ENCODE results near the gene LTA. TPM values are rescaled to one million over a fixed set of nuclear protein-coding genes. Genes with fewer than 3 reads are reported as not detected.
A peak's percentile ranks its signal among the peaks of the same experiment; 100 is the strongest.

The LTA gene
- polyA plus RNA-seq, 2 donors = 0.10 to 0.14 TPM

DNA sequence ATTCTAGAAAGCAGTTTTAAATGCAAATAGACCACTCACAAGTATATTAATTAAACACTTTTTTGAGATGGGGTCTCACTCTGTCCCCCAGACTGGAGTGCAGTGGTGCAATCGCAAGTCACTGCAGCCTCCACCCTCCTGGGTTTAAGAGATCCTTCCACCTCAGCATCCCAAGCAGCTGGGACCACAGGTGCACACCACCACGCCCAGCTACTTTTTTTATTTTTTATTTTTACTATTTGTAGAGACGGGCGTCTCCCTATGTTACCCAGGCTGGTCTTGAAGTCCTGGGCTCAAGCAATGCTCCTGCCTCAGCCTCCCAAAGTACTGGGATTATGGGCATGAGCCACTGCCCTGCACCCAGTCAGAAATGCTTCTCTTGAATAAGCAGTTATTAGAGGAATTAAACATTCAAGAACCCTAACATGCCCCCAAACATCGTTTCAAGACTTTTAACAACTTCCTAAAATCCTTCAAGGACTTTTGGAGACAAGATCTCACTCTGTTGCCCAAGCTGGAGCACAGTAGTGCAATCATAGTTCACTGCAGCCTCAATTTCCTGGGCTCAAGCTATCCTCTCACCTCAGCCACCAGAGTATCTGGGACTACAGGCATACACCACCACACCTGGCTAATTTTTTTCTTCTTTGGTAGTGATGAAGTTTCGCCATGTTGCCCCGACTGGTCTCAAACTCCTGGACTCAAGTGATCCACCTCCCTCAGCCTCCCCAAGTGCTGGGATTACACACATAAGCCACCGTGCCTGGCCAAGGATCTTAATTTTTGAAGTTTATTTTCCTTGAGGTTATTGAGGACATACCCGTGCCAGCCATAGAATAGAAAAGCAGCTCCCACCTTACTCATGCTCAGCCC lies 40.1 kb upstream of the LTA start:
- no peaks in the 10 kb centered on the region for H3K9me3 ChIP-seq (ENCODE audit: control insufficient read depth in 2 of 2, insufficient read depth in 1 of 2, low read depth in 1 of 2, low read length in 1 of 2)
- WGBS, 2 donors = 69 to 75% methylated on average over 9 of the region's 9 CpGs
- peaks cover 9 to 41% of the 10 kb centered on the region in 2 donors for H3K36me3 ChIP-seq (ENCODE audit: control insufficient read depth in 2 of 2, insufficient read depth in 2 of 2, low read length in 1 of 2)
- H3K4me3 ChIP-seq (ENCODE audit: low read depth in 1 of 2, low read length in 2 of 2) = no peak overlapping the region
- H3K27ac ChIP-seq (ENCODE audit: low read depth in 2 of 2, low read length in 1 of 2) = no peak overlapping the region
- no peaks in the 10 kb centered on the region for H3K4me1 ChIP-seq (ENCODE audit: control insufficient read depth in 2 of 2, insufficient read depth in 2 of 2, low read length in 1 of 2)
- no peaks in the 10 kb centered on the region for H3K27me3 ChIP-seq (ENCODE audit: control insufficient read depth in 1 of 2, insufficient read depth in 2 of 2, low read length in 2 of 2)

DNA sequence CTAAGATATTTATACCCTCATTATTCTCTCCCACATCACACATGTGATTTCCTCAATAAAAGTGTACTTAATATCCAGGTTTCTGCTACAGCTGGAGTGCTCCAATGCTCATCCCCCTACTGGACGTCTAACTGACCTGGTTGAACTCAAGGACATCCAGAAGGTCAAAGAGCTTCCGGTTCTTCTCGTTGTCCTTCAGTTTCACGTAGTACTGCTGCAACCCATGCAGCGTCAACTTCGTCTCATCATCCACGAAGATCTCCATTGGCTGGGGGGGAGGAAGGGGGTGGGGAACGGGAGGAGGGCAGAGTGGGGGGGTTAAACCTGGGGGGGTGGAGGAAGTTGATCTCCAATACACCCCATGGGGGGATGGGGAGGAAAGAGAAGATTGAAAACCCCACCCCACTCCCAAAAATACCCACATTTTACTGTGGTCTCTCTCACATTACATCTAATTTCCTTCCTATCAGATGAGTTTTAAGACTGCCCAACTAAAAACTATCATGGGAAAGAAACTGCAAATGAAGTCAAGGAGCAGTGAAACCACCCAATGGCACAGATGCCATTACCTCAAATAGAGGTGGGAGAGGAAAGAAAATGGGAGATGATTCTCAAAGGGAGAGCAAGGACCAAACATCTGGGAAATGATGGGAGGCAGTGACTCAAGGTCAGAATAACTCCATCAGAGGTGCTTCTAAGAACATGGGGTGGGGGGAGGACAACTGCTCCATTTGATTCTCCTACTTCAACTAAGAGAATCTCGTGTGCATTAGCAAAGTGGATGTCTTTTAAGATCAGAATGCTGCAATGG lies 39.2 kb upstream of the LTA start:
- Histone ChIP-seq H3K27me3 (ENCODE audit: control insufficient read depth in 1 of 2, insufficient read depth in 2 of 2, low read length in 2 of 2) (no peaks in the 10 kb centered on the region), H3K4me1 (ENCODE audit: control insufficient read depth in 2 of 2, insufficient read depth in 2 of 2, low read length in 1 of 2) (no peaks in the 10 kb centered on the region), H3K4me3 (ENCODE audit: low read depth in 1 of 2, low read length in 2 of 2) (no peak overlapping the region), H3K27ac (ENCODE audit: low read depth in 2 of 2, low read length in 1 of 2) (no peak overlapping the region), H3K36me3 (ENCODE audit: control insufficient read depth in 2 of 2, insufficient read depth in 2 of 2, low read length in 1 of 2) (peaks cover 9 to 41% of the 10 kb centered on the region in 2 donors), H3K9me3 (ENCODE audit: control insufficient read depth in 2 of 2, insufficient read depth in 1 of 2, low read depth in 1 of 2, low read length in 1 of 2) (no peaks in the 10 kb centered on the region)
- WGBS, 2 donors = 55 to 62% methylated on average over 9 of the region's 9 CpGs

DNA sequence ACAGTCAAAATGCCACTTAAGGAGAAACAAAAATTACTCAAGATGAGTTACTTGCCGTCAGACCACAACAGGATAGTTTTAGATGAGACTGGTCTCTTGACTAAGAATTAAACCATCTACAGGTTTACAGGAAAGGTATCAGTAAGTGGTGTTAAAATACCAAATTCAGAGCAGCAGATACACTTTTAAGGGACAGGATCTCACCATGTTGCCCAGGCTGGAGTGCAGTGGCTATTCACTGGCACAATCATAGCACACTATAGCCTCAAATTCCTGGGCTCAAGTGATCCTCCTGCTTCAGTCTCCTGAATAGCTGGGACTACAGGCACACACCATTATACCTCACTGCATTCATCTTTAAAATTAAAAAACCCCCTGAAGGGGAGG lies 38.6 kb upstream of the LTA start:
- whole genome bisulfite sequencing, 2 donors = 79 to 84% methylated on average over 1 of the region's 1 CpG
- Histone ChIP-seq H3K4me3 (ENCODE audit: low read depth in 1 of 2, low read length in 2 of 2) (no peak overlapping the region), H3K36me3 (ENCODE audit: control insufficient read depth in 2 of 2, insufficient read depth in 2 of 2, low read length in 1 of 2) (peaks cover 9 to 45% of the 10 kb centered on the region in 2 donors)

DNA sequence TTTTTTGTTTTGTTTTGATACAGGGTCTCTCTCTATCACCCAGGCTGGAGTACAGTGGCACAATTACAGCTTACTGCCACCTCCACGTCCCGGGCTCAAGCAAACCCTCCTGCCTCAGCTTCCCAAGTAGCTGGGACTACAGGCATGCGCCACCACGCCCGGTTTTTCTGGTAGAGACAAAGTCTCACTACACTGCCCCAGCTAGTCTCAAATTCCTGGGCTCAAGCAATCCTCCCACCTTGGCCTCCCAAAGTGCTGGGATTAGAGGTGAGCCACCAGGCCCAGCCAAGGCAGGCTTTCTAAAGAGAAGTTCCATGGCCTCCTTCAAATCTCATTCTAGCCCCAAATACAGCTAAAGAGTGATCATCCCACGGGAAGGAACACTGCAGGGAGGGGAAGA lies 38.1 kb upstream of the LTA start:
- Histone ChIP-seq H3K36me3 (ENCODE audit: control insufficient read depth in 2 of 2, insufficient read depth in 2 of 2, low read length in 1 of 2) (peaks cover 9 to 47% of the 10 kb centered on the region in 2 donors), H3K4me3 (ENCODE audit: low read depth in 1 of 2, low read length in 2 of 2) (no peak overlapping the region), H3K27me3 (ENCODE audit: control insufficient read depth in 1 of 2, insufficient read depth in 2 of 2, low read length in 2 of 2) (no peaks in the 10 kb centered on the region), H3K9me3 (ENCODE audit: control insufficient read depth in 2 of 2, insufficient read depth in 1 of 2, low read depth in 1 of 2, low read length in 1 of 2) (no peaks in the 10 kb centered on the region), H3K27ac (ENCODE audit: low read depth in 2 of 2, low read length in 1 of 2) (no peak overlapping the region), H3K4me1 (ENCODE audit: control insufficient read depth in 2 of 2, insufficient read depth in 2 of 2, low read length in 1 of 2) (no peaks in the 10 kb centered on the region)
- 88 to 94% methylated on average over 6 of the region's 6 CpGs for WGBS, 2 donors

More for the DNA sequence above, 38.6 kb upstream of the LTA start:
- Histone ChIP-seq H3K4me1 (ENCODE audit: control insufficient read depth in 2 of 2, insufficient read depth in 2 of 2, low read length in 1 of 2) (no peaks in the 10 kb centered on the region), H3K27me3 (ENCODE audit: control insufficient read depth in 1 of 2, insufficient read depth in 2 of 2, low read length in 2 of 2) (no peaks in the 10 kb centered on the region), H3K9me3 (ENCODE audit: control insufficient read depth in 2 of 2, insufficient read depth in 1 of 2, low read depth in 1 of 2, low read length in 1 of 2) (no peaks in the 10 kb centered on the region), H3K27ac (ENCODE audit: low read depth in 2 of 2, low read length in 1 of 2) (no peak overlapping the region)

DNA sequence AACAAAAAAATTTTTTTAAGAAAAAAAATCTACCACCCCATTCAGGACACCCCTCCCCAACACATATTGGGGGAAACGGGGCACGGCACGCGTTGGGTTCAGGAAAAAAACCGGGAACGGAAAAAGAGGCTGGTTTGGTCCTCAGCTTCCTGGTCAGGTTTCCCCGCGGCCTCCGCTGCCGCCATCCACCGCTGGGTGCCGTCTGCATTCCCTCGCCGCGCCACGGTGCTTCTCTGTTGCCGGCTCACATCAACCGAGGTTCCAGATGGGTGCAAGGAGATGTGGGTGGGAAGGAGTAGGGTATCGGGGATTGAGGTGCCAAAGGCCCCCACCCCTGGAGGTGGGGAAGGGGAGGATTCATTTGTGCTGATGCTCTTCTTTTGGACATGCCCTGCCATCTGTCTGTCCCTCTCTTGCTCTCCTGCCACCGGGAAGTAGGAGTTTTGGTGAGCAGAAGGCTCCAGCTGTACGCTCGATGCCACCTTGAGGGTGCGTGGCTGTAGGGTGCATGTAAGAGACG lies 37.5 kb upstream of the LTA start:
- Histone ChIP-seq H3K36me3 (ENCODE audit: control insufficient read depth in 2 of 2, insufficient read depth in 2 of 2, low read length in 1 of 2) (peaks cover 12 to 52% of the 10 kb centered on the region in 2 donors), H3K27me3 (ENCODE audit: control insufficient read depth in 1 of 2, insufficient read depth in 2 of 2, low read length in 2 of 2) (no peaks in the 10 kb centered on the region), H3K4me1 (ENCODE audit: control insufficient read depth in 2 of 2, insufficient read depth in 2 of 2, low read length in 1 of 2) (no peaks in the 10 kb centered on the region), H3K4me3 (ENCODE audit: low read depth in 1 of 2, low read length in 2 of 2) (no peak overlapping the region), H3K27ac (ENCODE audit: low read depth in 2 of 2, low read length in 1 of 2) (no peak overlapping the region), H3K9me3 (ENCODE audit: control insufficient read depth in 2 of 2, insufficient read depth in 1 of 2, low read depth in 1 of 2, low read length in 1 of 2) (no peaks in the 10 kb centered on the region)
- 89 to 92% methylated on average over 24 of the region's 24 CpGs for WGBS, 2 donors

DNA sequence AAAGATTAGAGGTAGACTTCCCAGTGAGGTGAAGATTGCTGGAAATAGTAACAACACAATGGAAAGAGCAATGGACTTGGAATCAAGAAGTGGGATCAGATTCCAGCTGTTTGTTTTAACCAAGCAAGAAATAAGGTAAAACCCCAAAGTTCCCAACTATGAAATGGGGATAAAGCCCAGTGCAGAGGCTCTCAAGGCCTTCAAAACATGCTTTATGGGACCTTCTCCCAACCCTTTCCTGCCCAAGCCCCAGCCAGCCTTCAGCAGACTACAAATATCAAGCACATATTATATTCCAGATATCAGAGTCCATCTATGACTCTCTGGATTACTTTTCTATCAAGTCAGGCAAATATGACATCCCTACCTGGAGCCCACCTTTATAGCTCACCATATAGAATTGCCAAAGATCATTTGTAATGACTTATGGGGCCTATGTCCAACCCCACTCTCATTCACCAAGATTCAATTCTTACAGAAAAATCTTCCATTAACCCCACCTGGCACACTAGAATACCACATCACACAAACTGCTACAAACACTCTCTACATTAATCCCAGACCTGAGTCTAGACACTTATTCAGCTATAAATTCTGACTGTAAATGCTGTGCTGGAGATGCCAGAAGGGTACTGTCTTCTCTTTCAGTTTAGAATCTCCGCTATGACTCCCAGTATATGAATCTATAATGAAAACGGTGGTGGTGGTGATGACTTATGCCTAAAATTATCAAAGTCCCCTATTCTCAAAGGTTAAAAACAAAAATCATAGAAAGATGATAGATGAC lies 36.4 kb upstream of the LTA start:
- Histone ChIP-seq H3K36me3 (ENCODE audit: control insufficient read depth in 2 of 2, insufficient read depth in 2 of 2, low read length in 1 of 2) (peaks cover 13 to 51% of the 10 kb centered on the region in 2 donors), H3K27ac (ENCODE audit: low read depth in 2 of 2, low read length in 1 of 2) (no peak overlapping the region), H3K27me3 (ENCODE audit: control insufficient read depth in 1 of 2, insufficient read depth in 2 of 2, low read length in 2 of 2) (no peaks in the 10 kb centered on the region), H3K4me1 (ENCODE audit: control insufficient read depth in 2 of 2, insufficient read depth in 2 of 2, low read length in 1 of 2) (peaks cover 0 to 3% of the 10 kb centered on the region in 2 donors), H3K9me3 (ENCODE audit: control insufficient read depth in 2 of 2, insufficient read depth in 1 of 2, low read depth in 1 of 2, low read length in 1 of 2) (no peaks in the 10 kb centered on the region), H3K4me3 (ENCODE audit: low read depth in 1 of 2, low read length in 2 of 2) (no peak overlapping the region)
- 29 to 34% methylated on average over 2 of the region's 2 CpGs for WGBS, 2 donors

DNA sequence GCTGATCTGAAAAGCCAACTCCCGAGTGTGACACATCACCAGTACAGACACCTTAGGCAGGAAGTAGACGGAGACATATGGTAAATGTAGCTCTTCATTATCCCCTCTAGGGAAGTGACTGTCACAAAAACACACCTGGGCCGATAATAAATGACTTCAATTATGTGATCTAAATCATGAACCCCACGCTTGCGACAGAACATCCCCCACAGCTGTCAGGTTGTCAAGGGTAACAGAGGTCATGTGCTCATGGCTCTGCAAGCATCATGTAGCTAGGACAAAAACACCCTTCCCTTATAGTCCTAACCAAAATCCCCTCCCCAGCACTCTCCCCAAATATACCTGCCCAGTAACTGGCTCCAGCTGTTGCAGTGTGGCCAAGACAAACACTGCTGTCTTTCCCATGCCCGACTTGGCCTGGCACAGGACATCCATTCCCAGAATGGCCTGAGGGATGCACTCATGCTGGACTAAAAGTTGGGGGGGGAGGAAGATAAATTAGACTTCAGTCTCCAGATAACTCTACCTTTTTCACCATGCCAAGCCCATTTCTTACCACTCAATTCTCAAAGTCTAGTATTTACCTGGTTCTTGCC lies 33.2 kb upstream of the LTA start:
- Histone ChIP-seq H3K4me3 (ENCODE audit: low read depth in 1 of 2, low read length in 2 of 2) (peak overlapping the region in 1 of 2 donors; percentile 26), H3K9me3 (ENCODE audit: control insufficient read depth in 2 of 2, insufficient read depth in 1 of 2, low read depth in 1 of 2, low read length in 1 of 2) (no peaks in the 10 kb centered on the region), H3K27me3 (ENCODE audit: control insufficient read depth in 1 of 2, insufficient read depth in 2 of 2, low read length in 2 of 2) (no peaks in the 10 kb centered on the region), H3K4me1 (ENCODE audit: control insufficient read depth in 2 of 2, insufficient read depth in 2 of 2, low read length in 1 of 2) (peaks cover 0 to 3% of the 10 kb centered on the region in 2 donors), H3K27ac (ENCODE audit: low read depth in 2 of 2, low read length in 1 of 2) (peak overlapping the region in 1 of 2 donors; percentile 36), H3K36me3 (ENCODE audit: control insufficient read depth in 2 of 2, insufficient read depth in 2 of 2, low read length in 1 of 2) (peaks cover 13 to 36% of the 10 kb centered on the region in 2 donors)
- 42 to 43% methylated on average over 6 of the region's 6 CpGs for WGBS, 2 donors

DNA sequence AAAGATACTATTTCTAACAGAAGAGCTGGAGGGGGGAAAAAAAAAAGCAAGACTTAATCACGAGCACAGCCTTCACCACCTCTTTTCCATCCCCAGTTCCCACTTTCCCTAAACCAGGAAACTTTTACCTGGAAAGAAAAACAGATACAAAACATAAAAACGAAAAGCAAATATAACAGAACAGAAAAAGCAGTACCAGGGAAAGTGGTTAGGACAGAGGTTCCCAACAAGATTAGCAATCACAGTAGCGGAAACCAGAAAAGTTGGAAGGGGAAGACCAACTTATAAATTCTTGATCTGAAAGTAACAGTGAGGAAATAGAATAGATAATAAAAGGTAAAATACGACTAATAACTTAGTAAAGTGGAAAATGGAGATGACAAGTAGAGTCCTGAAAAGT lies 31.4 kb upstream of the LTA start:
- peak overlapping the region; percentile 70 to 94 for H3K4me3 ChIP-seq (ENCODE audit: low read depth in 1 of 2, low read length in 2 of 2)
- WGBS, 2 donors = 8 to 10% methylated on average over 4 of the region's 4 CpGs
- H3K9me3 ChIP-seq (ENCODE audit: control insufficient read depth in 2 of 2, insufficient read depth in 1 of 2, low read depth in 1 of 2, low read length in 1 of 2) = no peaks in the 10 kb centered on the region
- H3K27me3 ChIP-seq (ENCODE audit: control insufficient read depth in 1 of 2, insufficient read depth in 2 of 2, low read length in 2 of 2) = no peaks in the 10 kb centered on the region
- peaks cover 4 to 23% of the 10 kb centered on the region in 2 donors for H3K36me3 ChIP-seq (ENCODE audit: control insufficient read depth in 2 of 2, insufficient read depth in 2 of 2, low read length in 1 of 2)
- H3K27ac ChIP-seq (ENCODE audit: low read depth in 2 of 2, low read length in 1 of 2) = peak overlapping the region; percentile 83 to 98
- peaks cover 0 to 3% of the 10 kb centered on the region in 2 donors for H3K4me1 ChIP-seq (ENCODE audit: control insufficient read depth in 2 of 2, insufficient read depth in 2 of 2, low read length in 1 of 2)

Measured in esophagus (tissue), 2 donors.